Measurements from ENCODE around the gene GRK1.

Gene GRK1

DNA sequence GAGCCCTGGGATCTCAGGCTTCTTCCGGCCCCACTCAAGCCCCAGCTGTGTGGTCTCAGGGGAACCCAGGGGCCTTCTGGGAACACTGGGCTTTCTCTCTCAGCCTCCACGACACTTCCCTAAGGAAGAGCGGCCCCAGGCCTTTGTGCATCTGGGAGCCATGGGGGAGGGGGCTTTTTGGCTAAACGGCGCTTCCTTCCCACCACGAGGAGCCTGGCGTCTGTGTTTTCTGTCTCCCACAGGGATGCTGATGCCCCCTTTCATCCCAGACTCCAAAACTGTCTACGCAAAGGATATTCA lies 67.8 kb downstream of the GRK1 start:
- H3K9me3 Mint-ChIP-seq: no peaks in the 10 kb centered on the region
- DNase-seq: no peak
- no peak overlapping the region for H3K4me3 Mint-ChIP-seq
- no peak overlapping the region for H3K27ac Mint-ChIP-seq
- TF ChIP-seq, protein P1, sequence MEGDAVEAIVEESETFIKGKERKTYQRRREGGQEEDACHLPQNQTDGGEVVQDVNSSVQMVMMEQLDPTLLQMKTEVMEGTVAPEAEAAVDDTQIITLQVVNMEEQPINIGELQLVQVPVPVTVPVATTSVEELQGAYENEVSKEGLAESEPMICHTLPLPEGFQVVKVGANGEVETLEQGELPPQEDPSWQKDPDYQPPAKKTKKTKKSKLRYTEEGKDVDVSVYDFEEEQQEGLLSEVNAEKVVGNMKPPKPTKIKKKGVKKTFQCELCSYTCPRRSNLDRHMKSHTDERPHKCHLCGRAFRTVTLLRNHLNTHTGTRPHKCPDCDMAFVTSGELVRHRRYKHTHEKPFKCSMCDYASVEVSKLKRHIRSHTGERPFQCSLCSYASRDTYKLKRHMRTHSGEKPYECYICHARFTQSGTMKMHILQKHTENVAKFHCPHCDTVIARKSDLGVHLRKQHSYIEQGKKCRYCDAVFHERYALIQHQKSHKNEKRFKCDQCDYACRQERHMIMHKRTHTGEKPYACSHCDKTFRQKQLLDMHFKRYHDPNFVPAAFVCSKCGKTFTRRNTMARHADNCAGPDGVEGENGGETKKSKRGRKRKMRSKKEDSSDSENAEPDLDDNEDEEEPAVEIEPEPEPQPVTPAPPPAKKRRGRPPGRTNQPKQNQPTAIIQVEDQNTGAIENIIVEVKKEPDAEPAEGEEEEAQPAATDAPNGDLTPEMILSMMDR (IDR thresholded peaks at IDR 0.05): no peak
- H3K36me3 Mint-ChIP-seq (ENCODE audit: low read depth): no peaks in the 10 kb centered on the region
- H3K4me1 Mint-ChIP-seq: no peaks in the 10 kb centered on the region
- H3K27me3 Mint-ChIP-seq (ENCODE audit: low read depth, poor library complexity): peaks cover 9% of the 10 kb centered on the region

DNA sequence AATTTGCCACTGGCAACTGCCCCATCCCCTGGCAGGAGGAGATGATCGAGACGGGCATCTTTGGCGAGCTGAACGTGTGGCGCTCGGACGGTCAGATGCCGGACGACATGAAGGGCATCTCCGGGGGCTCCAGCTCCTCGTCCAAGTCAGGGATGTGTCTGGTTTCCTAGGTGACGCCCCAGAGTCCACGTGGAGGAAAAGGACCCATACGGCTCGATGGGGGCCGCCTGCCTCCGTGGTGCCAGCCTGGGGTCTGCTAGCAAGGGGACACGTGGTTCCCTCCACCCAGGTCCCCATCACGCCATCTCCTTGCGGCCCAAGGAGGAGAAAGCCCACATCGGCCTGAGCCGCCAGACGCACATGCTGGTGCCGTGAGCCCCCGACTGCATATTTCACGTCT lies 68.2 kb downstream of the GRK1 start:
- H3K27me3 Mint-ChIP-seq (ENCODE audit: low read depth, poor library complexity): peaks cover 9% of the 10 kb centered on the region
- no peak for DNase-seq
- H3K9me3 Mint-ChIP-seq: no peaks in the 10 kb centered on the region
- H3K4me1 Mint-ChIP-seq: no peaks in the 10 kb centered on the region
- no peak overlapping the region for H3K4me3 Mint-ChIP-seq
- no peaks in the 10 kb centered on the region for H3K36me3 Mint-ChIP-seq (ENCODE audit: low read depth)
- H3K27ac Mint-ChIP-seq: no peak overlapping the region
- TF ChIP-seq, protein P1 (IDR thresholded peaks at IDR 0.05): no peak

DNA sequence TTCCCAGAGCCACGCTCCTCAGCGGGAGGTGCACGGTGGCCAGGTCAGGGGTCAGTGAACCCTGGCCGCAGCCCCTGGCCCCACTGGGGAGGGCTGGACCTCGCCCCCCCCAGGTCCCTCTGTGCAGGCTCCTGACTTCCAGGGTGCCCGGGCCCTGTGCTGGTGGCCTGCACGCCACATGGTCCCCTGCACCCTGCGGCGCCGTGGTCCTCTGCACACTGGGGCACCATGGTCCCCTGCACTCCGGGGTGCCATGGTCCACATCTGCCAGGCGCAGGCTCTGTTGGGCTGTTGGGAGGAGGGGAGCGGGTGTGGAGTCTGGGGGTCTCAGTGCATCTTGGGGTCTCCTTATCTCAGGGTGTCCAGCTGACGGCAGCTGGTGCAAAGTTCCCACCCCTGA lies 68.7 kb downstream of the GRK1 start:
- Mint-ChIP-seq H3K9me3 (no peaks in the 10 kb centered on the region), H3K4me1 (no peaks in the 10 kb centered on the region), H3K36me3 (ENCODE audit: low read depth) (no peaks in the 10 kb centered on the region), H3K27ac (no peak overlapping the region), H3K27me3 (ENCODE audit: low read depth, poor library complexity) (peaks cover 9% of the 10 kb centered on the region), H3K4me3 (no peak overlapping the region)
- TF ChIP-seq, protein P1 (IDR thresholded peaks at IDR 0.05): no peak
- DNase-seq: no peak

DNA sequence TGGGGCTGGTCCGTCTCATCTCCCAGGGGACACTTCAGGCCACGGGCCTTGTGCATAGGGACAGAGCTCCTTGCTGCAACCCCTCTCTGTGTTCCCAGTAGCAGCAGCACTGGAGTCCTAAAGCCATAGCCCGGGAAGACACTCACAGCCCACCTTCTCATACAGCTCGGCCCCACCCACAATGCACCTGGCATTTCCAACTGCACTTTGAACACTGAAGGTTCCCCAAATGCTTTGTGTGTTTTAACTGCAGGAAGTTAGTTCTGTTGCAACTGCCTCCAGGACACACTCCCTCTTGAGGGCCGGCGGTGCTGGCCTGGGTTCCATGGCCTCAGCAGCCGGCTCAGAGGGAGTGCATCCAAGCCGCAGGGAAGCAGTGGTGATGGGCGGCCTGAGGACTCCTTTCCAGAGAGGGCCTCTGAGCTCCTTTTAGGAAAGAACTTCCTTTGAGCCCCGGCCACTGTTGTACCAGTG lies 69.3 kb downstream of the GRK1 start:
- H3K4me3 Mint-ChIP-seq: no peak overlapping the region
- H3K4me1 Mint-ChIP-seq: peaks cover under 1% of the 10 kb centered on the region
- no peak for DNase-seq
- H3K36me3 Mint-ChIP-seq (ENCODE audit: low read depth): no peaks in the 10 kb centered on the region
- H3K9me3 Mint-ChIP-seq: no peaks in the 10 kb centered on the region
- TF ChIP-seq, protein P1 (IDR thresholded peaks at IDR 0.05): no peak
- H3K27me3 Mint-ChIP-seq (ENCODE audit: low read depth, poor library complexity): peaks cover 14% of the 10 kb centered on the region
- no peak overlapping the region for H3K27ac Mint-ChIP-seq

DNA sequence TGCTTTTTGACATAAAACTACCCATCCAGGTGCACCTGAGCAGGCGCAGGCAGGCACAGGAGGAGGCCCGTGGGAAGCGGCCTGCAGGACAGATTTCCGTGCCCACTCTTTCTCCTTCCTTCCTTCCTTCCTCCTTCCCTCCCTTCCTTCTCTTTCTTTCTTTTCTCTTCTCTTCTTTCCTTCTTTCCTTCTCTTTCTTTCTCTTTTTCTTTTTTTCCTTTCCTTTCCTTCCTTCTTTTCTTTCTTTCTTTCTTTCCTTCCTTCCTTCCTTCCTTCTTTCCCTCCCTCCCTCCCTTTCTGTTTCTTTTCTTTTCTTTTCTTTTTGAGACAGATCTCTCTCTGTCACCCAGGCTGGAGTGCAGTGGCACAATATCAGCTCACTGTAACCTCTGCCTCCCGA lies 70.8 kb downstream of the GRK1 start:
- H3K27ac Mint-ChIP-seq: no peak overlapping the region
- H3K4me1 Mint-ChIP-seq: peaks cover 16% of the 10 kb centered on the region
- DNase-seq: no peak
- no peaks in the 10 kb centered on the region for H3K36me3 Mint-ChIP-seq (ENCODE audit: low read depth)
- H3K9me3 Mint-ChIP-seq: no peaks in the 10 kb centered on the region
- H3K4me3 Mint-ChIP-seq: no peak overlapping the region
- TF ChIP-seq, protein P1 (IDR thresholded peaks at IDR 0.05): no peak
- H3K27me3 Mint-ChIP-seq (ENCODE audit: low read depth, poor library complexity): peaks cover 22% of the 10 kb centered on the region

DNA sequence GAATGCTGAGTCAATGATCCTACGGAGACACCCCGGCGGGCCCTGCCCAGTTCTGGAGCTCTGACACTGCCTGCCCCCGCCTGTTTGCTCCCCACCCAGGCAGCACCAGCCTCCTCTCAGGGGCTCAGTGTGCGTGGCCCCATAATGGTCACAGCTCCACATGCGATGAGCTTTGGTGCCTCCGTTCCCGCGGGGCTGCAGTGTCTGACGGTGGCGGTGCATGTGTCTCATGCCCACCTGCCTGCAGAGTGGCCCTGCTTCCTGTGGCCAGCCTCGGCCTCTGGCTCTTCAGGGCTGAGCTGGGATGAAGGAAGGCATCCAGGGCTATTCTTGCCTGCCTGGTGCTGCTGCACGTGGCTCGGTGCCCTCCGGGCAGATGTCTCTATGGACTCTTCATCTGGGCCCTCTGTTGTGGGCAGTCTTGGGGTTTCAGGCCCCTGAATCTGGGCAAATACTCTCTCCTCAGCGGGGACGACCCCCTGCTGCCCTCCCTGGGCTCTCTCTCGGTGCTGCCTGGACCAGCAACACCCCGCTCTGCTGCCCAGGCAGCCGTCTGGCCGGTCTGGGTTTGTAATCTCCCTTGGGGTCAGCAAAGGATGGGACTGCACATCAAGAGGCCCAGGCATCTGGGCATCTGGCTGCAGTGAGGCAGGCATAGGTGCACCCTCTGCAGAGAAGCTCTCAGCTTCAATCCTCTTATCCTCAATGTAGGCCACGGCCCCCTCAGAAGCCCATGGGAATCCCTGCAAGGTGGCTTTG lies 72.7 kb downstream of the GRK1 start:
- Mint-ChIP-seq H3K27me3 (ENCODE audit: low read depth, poor library complexity) (peaks cover 22% of the 10 kb centered on the region), H3K36me3 (ENCODE audit: low read depth) (no peaks in the 10 kb centered on the region), H3K9me3 (no peaks in the 10 kb centered on the region), H3K4me3 (no peak overlapping the region), H3K4me1 (peaks cover 22% of the 10 kb centered on the region), H3K27ac (no peak overlapping the region)
- no peak for DNase-seq
- TF ChIP-seq, protein P1 (IDR thresholded peaks at IDR 0.05): no peak
